Esophagus squamous epithelium (tissue), 4 donors: ENCODE data around the gene FRYL.

ENCODE experiments used
- POLR2A ChIP-seq, 4 donors: fragments of 450-650 bp; IDR thresholded peaks; one replicate each; pipeline ENCODE4 v1.6.1; 2017; ENCODE audit warnings: antibody characterized with exemption in 4 of 4, mild to moderate bottlenecking in 4 of 4, moderate library complexity in 3 of 4
- TF ChIP-seq, protein P1 (sequence below), 6 experiments: fragments of 450-650 bp in 4 of 6; fragments of 200-600 bp in 2 of 6; sonication (generic) in 2 of 6; IDR thresholded peaks; one replicate each; pipeline ENCODE4 v1.5.1; 2016 to 2019; ENCODE audit warnings: antibody characterized with exemption in 6 of 6, mild to moderate bottlenecking in 4 of 6, moderate library complexity in 4 of 6

DNA sequence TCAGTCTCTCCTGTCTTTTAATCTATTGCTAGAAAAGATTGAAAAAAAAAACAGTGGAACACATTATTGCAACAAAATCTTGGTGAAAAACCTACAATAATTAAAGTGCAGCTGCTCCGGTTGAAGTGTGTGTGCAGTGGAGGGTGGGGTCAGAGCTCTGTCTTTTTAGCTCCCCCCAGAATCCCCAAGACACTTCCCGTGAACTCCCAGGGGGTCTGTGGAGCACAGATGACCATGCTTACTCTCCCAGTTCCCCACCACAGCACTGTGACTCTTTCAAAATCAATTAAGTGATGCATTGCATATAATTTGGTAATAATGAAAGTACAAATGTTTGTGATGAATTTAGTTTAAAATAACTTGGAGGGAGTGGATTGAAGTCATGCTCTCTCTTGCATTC is 312.6 kb downstream of the FRYL start:
- TF ChIP-seq, protein P1, sequence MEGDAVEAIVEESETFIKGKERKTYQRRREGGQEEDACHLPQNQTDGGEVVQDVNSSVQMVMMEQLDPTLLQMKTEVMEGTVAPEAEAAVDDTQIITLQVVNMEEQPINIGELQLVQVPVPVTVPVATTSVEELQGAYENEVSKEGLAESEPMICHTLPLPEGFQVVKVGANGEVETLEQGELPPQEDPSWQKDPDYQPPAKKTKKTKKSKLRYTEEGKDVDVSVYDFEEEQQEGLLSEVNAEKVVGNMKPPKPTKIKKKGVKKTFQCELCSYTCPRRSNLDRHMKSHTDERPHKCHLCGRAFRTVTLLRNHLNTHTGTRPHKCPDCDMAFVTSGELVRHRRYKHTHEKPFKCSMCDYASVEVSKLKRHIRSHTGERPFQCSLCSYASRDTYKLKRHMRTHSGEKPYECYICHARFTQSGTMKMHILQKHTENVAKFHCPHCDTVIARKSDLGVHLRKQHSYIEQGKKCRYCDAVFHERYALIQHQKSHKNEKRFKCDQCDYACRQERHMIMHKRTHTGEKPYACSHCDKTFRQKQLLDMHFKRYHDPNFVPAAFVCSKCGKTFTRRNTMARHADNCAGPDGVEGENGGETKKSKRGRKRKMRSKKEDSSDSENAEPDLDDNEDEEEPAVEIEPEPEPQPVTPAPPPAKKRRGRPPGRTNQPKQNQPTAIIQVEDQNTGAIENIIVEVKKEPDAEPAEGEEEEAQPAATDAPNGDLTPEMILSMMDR (IDR thresholded peaks at IDR 0.05) = no peak
- no peak for TF ChIP-seq POLR2A (IDR thresholded peaks at IDR 0.05)
